ENCODE data around the gene AP3S1.

The AP3S1 gene

GRCh38 chr5:115944501-115944900 lies 102.8 kb downstream of the AP3S1 start:
- Histone ChIP-seq H3K27ac (ENCODE audit: low read depth, low read length) (no peak overlapping the region), H3K36me3 (ENCODE audit: control insufficient read depth, insufficient read depth, low read length) (no peaks in the 10 kb centered on the region), H4K8ac (ENCODE audit: low read depth, low read length) (no peak overlapping the region)

GRCh38 chr5:115946655-115947054 lies 104.9 kb downstream of the AP3S1 start:
- Histone ChIP-seq H3K79me1 (ENCODE audit: low read length) (no peaks in the 10 kb centered on the region), H3K4me3 (ENCODE audit: low read length) (no peak overlapping the region), H4K5ac (ENCODE audit: low read length) (no peak overlapping the region), H4K8ac (ENCODE audit: low read depth, low read length) (no peak overlapping the region), H2AK5ac (ENCODE audit: low read length) (no peak overlapping the region), H3K27me3 (ENCODE audit: insufficient read depth, low read length, poor library complexity) (no peaks in the 10 kb centered on the region), H3K4me2 (ENCODE audit: low read length) (no peak overlapping the region), H2BK15ac (replicated peaks; ENCODE audit: low read depth) (no peak overlapping the region), H3K23ac (ENCODE audit: low read length) (no peak overlapping the region), H3K36me3 (ENCODE audit: control insufficient read depth, insufficient read depth, low read length) (no peaks in the 10 kb centered on the region), H3K27ac (ENCODE audit: low read depth, low read length) (no peak overlapping the region), H3K18ac (ENCODE audit: low read length) (no peak overlapping the region), H3K56ac (ENCODE audit: low read length) (no peak overlapping the region), H2BK120ac (ENCODE audit: low read depth, low read length) (no peak overlapping the region), H3K4ac (ENCODE audit: low read depth, low read length) (no peak overlapping the region), H2BK5ac (ENCODE audit: low read length) (no peak overlapping the region), H3K9ac (ENCODE audit: low read length) (no peak overlapping the region), H3K4me1 (ENCODE audit: control insufficient read depth, low read depth, low read length) (no peaks in the 10 kb centered on the region), H3K79me2 (ENCODE audit: control insufficient read depth, insufficient read depth, low read length) (no peaks in the 10 kb centered on the region)
- no peak for DNase-seq
- no CpG with 5 or more reads among the region's 2 CpGs for WGBS (ENCODE audit: extremely low coverage, insufficient coverage, low lambda C conversion rate)

More at GRCh38 chr5:115944501-115944900, 102.8 kb downstream of the AP3S1 start:
- no peak overlapping the region for H3K56ac ChIP-seq (ENCODE audit: low read length)
- no peaks in the 10 kb centered on the region for H3K27me3 ChIP-seq (ENCODE audit: insufficient read depth, low read length, poor library complexity)
- H3K4ac ChIP-seq (ENCODE audit: low read depth, low read length), result no peak overlapping the region
- no peak overlapping the region for H3K18ac ChIP-seq (ENCODE audit: low read length)
- no peak overlapping the region for H2BK15ac ChIP-seq (replicated peaks; ENCODE audit: low read depth)
- H3K79me1 ChIP-seq (ENCODE audit: low read length), result no peaks in the 10 kb centered on the region
- no CpG with 5 or more reads among the region's 3 CpGs for WGBS (ENCODE audit: extremely low coverage, insufficient coverage, low lambda C conversion rate)
- H3K4me1 ChIP-seq (ENCODE audit: control insufficient read depth, low read depth, low read length), result no peaks in the 10 kb centered on the region
- no peak overlapping the region for H4K5ac ChIP-seq (ENCODE audit: low read length)
- H3K23ac ChIP-seq (ENCODE audit: low read length), result no peak overlapping the region
- H3K4me3 ChIP-seq (ENCODE audit: low read length), result no peak overlapping the region
- DNase-seq, result no peak
- H2BK120ac ChIP-seq (ENCODE audit: low read depth, low read length), result no peak overlapping the region
- no peak overlapping the region for H3K4me2 ChIP-seq (ENCODE audit: low read length)
- no peak overlapping the region for H2BK5ac ChIP-seq (ENCODE audit: low read length)
- H3K9ac ChIP-seq (ENCODE audit: low read length), result no peak overlapping the region
- H3K79me2 ChIP-seq (ENCODE audit: control insufficient read depth, insufficient read depth, low read length), result no peaks in the 10 kb centered on the region
- no peak overlapping the region for H2AK5ac ChIP-seq (ENCODE audit: low read length)

- no peaks in the 10 kb centered on the region for H3K79me1 ChIP-seq (ENCODE audit: low read length)
- no peak overlapping the region for H3K4ac ChIP-seq (ENCODE audit: low read depth, low read length)
- no peak overlapping the region for H3K4me3 ChIP-seq (ENCODE audit: low read length)
- no peak overlapping the region for H4K8ac ChIP-seq (ENCODE audit: low read depth, low read length)
- H3K4me2 ChIP-seq (ENCODE audit: low read length), result no peak overlapping the region
- H3K56ac ChIP-seq (ENCODE audit: low read length), result no peak overlapping the region
- H4K5ac ChIP-seq (ENCODE audit: low read length), result no peak overlapping the region
- no peaks in the 10 kb centered on the region for H3K4me1 ChIP-seq (ENCODE audit: control insufficient read depth, low read depth, low read length)
- DNase-seq, result no peak
- no peak overlapping the region for H2BK120ac ChIP-seq (ENCODE audit: low read depth, low read length)
- H3K18ac ChIP-seq (ENCODE audit: low read length), result no peak overlapping the region
- H3K27me3 ChIP-seq (ENCODE audit: insufficient read depth, low read length, poor library complexity), result no peaks in the 10 kb centered on the region
- H2BK15ac ChIP-seq (replicated peaks; ENCODE audit: low read depth), result no peak overlapping the region
- no peak overlapping the region for H2BK5ac ChIP-seq (ENCODE audit: low read length)
- H3K79me2 ChIP-seq (ENCODE audit: control insufficient read depth, insufficient read depth, low read length), result no peaks in the 10 kb centered on the region
- no peak overlapping the region for H3K9ac ChIP-seq (ENCODE audit: low read length)
- H3K23ac ChIP-seq (ENCODE audit: low read length), result no peak overlapping the region
- no peaks in the 10 kb centered on the region for H3K36me3 ChIP-seq (ENCODE audit: control insufficient read depth, insufficient read depth, low read length)
- WGBS (ENCODE audit: extremely low coverage, insufficient coverage, low lambda C conversion rate), result no CpG with 5 or more reads among the region's 2 CpGs
- H2AK5ac ChIP-seq (ENCODE audit: low read length), result no peak overlapping the region
- H3K27ac ChIP-seq (ENCODE audit: low read depth, low read length), result no peak overlapping the region
Measured at GRCh38 chr5:115947260-115947659, 105.5 kb downstream of the AP3S1 start.

GRCh38 chr5:115948091-115948534 lies 106.4 kb downstream of the AP3S1 start:
- no CpG with 5 or more reads among the region's 3 CpGs for WGBS (ENCODE audit: extremely low coverage, insufficient coverage, low lambda C conversion rate)
- H3K23ac ChIP-seq (ENCODE audit: low read length), result no peak overlapping the region

GRCh38 chr5:115949096-115949495 lies 107.4 kb downstream of the AP3S1 start:
- Histone ChIP-seq H3K79me1 (ENCODE audit: low read length) (no peaks in the 10 kb centered on the region), H3K4me3 (ENCODE audit: low read length) (no peak overlapping the region), H2BK15ac (replicated peaks; ENCODE audit: low read depth) (no peak overlapping the region), H4K8ac (ENCODE audit: low read depth, low read length) (no peak overlapping the region), H3K56ac (ENCODE audit: low read length) (no peak overlapping the region), H3K4me1 (ENCODE audit: control insufficient read depth, low read depth, low read length) (no peaks in the 10 kb centered on the region), H2BK120ac (ENCODE audit: low read depth, low read length) (no peak overlapping the region), H4K5ac (ENCODE audit: low read length) (no peak overlapping the region), H3K18ac (ENCODE audit: low read length) (no peak overlapping the region), H3K27me3 (ENCODE audit: insufficient read depth, low read length, poor library complexity) (no peaks in the 10 kb centered on the region), H3K23ac (ENCODE audit: low read length) (no peak overlapping the region), H3K4ac (ENCODE audit: low read depth, low read length) (no peak overlapping the region), H3K4me2 (ENCODE audit: low read length) (no peak overlapping the region), H2BK5ac (ENCODE audit: low read length) (no peak overlapping the region), H3K79me2 (ENCODE audit: control insufficient read depth, insufficient read depth, low read length) (no peaks in the 10 kb centered on the region), H3K36me3 (ENCODE audit: control insufficient read depth, insufficient read depth, low read length) (no peaks in the 10 kb centered on the region), H3K27ac (ENCODE audit: low read depth, low read length) (no peak overlapping the region), H2AK5ac (ENCODE audit: low read length) (no peak overlapping the region), H3K9ac (ENCODE audit: low read length) (no peak overlapping the region)
- WGBS (ENCODE audit: extremely low coverage, insufficient coverage, low lambda C conversion rate), result no CpG with 5 or more reads among the region's 1 CpG
- DNase-seq, result no peak

More at GRCh38 chr5:115948091-115948534, 106.4 kb downstream of the AP3S1 start:
- no peaks in the 10 kb centered on the region for H3K79me1 ChIP-seq (ENCODE audit: low read length)
- H3K27me3 ChIP-seq (ENCODE audit: insufficient read depth, low read length, poor library complexity), result no peaks in the 10 kb centered on the region
- no peak overlapping the region for H3K4ac ChIP-seq (ENCODE audit: low read depth, low read length)
- no peak overlapping the region for H3K4me3 ChIP-seq (ENCODE audit: low read length)
- H3K4me1 ChIP-seq (ENCODE audit: control insufficient read depth, low read depth, low read length), result no peaks in the 10 kb centered on the region
- H2BK5ac ChIP-seq (ENCODE audit: low read length), result no peak overlapping the region
- H4K8ac ChIP-seq (ENCODE audit: low read depth, low read length), result no peak overlapping the region
- no peaks in the 10 kb centered on the region for H3K36me3 ChIP-seq (ENCODE audit: control insufficient read depth, insufficient read depth, low read length)
- no peak overlapping the region for H2AK5ac ChIP-seq (ENCODE audit: low read length)
- no peak for DNase-seq
- no peak overlapping the region for H2BK15ac ChIP-seq (replicated peaks; ENCODE audit: low read depth)
- H3K18ac ChIP-seq (ENCODE audit: low read length), result no peak overlapping the region
- no peak overlapping the region for H3K56ac ChIP-seq (ENCODE audit: low read length)
- no peak overlapping the region for H4K5ac ChIP-seq (ENCODE audit: low read length)
- no peaks in the 10 kb centered on the region for H3K79me2 ChIP-seq (ENCODE audit: control insufficient read depth, insufficient read depth, low read length)
- H3K4me2 ChIP-seq (ENCODE audit: low read length), result no peak overlapping the region
- H3K9ac ChIP-seq (ENCODE audit: low read length), result no peak overlapping the region
- H3K27ac ChIP-seq (ENCODE audit: low read depth, low read length), result no peak overlapping the region
- H2BK120ac ChIP-seq (ENCODE audit: low read depth, low read length), result no peak overlapping the region

- Histone ChIP-seq H2BK15ac (replicated peaks; ENCODE audit: low read depth) (no peak overlapping the region), H3K27me3 (ENCODE audit: insufficient read depth, low read length, poor library complexity) (no peaks in the 10 kb centered on the region), H4K5ac (ENCODE audit: low read length) (no peak overlapping the region), H3K56ac (ENCODE audit: low read length) (no peak overlapping the region), H3K27ac (ENCODE audit: low read depth, low read length) (no peak overlapping the region), H3K4me1 (ENCODE audit: control insufficient read depth, low read depth, low read length) (no peaks in the 10 kb centered on the region), H2BK120ac (ENCODE audit: low read depth, low read length) (no peak overlapping the region), H3K4me3 (ENCODE audit: low read length) (no peak overlapping the region), H3K36me3 (ENCODE audit: control insufficient read depth, insufficient read depth, low read length) (no peaks in the 10 kb centered on the region), H3K4ac (ENCODE audit: low read depth, low read length) (no peak overlapping the region), H3K79me2 (ENCODE audit: control insufficient read depth, insufficient read depth, low read length) (no peaks in the 10 kb centered on the region), H3K79me1 (ENCODE audit: low read length) (no peaks in the 10 kb centered on the region), H3K18ac (ENCODE audit: low read length) (no peak overlapping the region), H3K4me2 (ENCODE audit: low read length) (no peak overlapping the region), H2AK5ac (ENCODE audit: low read length) (no peak overlapping the region), H3K23ac (ENCODE audit: low read length) (no peak overlapping the region), H3K9ac (ENCODE audit: low read length) (no peak overlapping the region), H4K8ac (ENCODE audit: low read depth, low read length) (no peak overlapping the region), H2BK5ac (ENCODE audit: low read length) (no peak overlapping the region)
- no peak for DNase-seq
- WGBS (ENCODE audit: extremely low coverage, insufficient coverage, low lambda C conversion rate), result no CpG with 5 or more reads among the region's 4 CpGs
Measured at GRCh38 chr5:115952588-115952987, 110.9 kb downstream of the AP3S1 start.

Measured in mesendoderm (in vitro differentiated cells).